Islet precursor cell (in vitro differentiated cells): ENCODE results near the gene FRMD4B.

Experiments
- DNase-seq: peaks from one replicate; pipeline ENCODE4 v3.0.0-alpha.2; 2018

Gene FRMD4B

GRCh38 chr3:69403454-69403853 lies 17.6 kb upstream of the FRMD4B start:
- DNase-seq: no peak

GRCh38 chr3:69400683-69401082 lies 14.8 kb upstream of the FRMD4B start:
- no peak for DNase-seq

DNA sequence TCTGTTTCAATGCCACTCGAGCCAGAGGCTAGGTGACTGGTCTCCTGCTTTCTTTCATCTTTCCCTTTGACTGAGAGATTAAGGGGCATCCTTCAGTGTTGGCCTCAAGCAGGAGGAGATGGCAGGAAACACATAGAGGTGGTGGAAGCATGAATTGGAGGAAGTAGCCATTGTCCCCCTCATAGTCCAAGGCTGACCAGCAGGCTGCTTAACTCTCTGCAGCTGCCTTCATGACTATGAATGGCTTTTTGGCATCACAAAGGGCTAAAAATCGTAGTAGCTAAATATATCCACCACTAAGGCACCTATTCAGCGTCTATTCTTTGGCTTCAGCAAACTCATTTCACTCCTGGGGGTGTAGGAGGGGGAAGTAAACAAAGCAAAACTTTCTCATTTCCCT lies 7.0 kb upstream of the FRMD4B start:
- no peak for DNase-seq

DNA sequence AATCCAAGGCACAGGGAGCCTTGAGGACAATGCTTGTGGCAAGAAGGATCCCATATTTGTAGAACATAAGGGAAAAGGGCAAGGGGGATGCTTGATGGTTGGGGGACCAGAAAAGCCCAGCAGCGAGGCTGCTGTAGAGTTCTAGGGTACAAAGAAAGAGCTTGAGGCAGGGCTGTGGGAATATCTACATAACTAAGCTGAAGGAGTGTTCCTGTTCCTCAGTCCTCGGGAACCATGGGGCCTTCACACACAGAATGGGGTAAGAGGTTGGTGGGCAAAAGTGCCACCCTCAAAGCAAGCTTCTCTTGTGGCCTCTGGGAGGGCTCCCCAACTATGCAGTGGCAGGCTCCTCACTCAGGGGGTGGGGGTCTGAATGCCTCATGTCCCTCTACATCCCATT lies 6.5 kb upstream of the FRMD4B start:
- no peak for DNase-seq

DNA sequence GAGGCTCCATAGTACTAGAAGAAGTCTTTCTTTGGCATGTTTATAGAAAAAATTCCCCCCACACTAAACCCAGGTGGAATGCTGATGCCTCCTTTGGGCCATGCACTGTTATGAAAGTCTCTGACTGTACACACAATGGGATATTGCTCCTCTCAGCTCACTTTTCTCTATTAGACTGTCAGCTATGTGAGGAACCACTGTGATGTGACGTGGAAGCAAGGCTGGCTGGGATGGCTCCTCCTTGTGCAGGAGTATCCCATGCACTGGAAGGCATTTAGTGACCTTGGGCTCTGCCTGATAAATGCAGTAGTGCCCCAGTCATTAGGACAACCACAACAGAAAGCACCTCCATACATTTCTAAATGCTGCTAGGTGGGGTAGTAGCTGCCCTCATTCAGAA lies 5.7 kb upstream of the FRMD4B start:
- DNase-seq: peak; percentile 73

DNA sequence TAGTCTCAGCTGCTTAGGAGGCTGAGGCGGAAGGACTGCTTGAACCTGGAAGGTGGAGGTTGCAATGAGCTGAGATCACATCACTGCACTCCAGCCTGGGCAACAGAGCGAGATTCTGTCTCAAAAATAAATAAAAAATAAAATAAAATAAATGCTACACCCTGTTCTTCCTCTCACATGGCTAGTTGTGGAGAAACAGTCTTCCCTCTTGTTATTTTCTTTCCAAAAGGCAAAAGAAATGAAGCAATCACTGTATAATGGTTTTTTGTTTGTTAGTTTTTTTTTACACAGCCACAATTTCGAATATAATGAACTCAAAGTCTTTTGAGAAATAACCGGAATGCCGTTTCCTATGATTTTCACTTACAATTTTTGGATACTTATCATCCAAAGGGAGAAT lies 4.9 kb upstream of the FRMD4B start:
- no peak for DNase-seq

DNA sequence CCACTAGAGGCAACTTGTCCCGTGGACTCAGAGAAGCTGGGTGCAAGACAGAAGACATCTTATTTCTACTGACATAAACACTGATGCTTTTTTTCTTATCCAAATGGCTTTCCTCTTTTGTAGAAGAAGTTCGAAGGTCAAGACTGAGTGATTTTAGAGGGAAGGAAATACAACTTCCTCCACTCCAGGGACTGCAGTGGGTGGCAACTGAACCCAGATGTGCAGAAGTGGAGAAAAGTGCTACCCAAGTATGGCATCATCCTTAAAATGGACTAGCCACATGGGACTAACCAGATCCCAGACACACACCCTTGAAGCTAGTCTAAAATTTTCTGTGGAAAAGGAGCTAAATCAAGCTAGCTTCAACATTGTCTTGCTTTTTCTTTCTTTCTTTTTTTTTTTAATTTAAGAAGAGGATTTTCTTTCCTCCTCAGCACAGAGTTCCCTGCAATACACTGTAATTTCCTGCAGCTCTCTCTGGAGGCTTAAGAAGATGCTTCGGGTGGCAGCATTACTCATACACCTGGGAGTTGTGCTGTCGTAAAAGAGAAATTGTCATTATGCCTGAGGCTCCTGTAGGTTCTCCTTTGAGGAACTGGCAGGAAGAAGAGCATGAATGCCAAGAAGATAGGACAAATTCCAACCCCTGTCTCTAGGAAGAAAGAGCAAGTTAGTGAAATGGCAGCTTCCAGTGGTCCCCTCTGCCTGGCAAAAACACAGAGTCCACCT lies 3.8 kb upstream of the FRMD4B start:
- DNase-seq: peak; percentile 76

GRCh38 chr3:69388241-69388640 lies 2.4 kb upstream of the FRMD4B start:
- DNase-seq: no peak

DNA sequence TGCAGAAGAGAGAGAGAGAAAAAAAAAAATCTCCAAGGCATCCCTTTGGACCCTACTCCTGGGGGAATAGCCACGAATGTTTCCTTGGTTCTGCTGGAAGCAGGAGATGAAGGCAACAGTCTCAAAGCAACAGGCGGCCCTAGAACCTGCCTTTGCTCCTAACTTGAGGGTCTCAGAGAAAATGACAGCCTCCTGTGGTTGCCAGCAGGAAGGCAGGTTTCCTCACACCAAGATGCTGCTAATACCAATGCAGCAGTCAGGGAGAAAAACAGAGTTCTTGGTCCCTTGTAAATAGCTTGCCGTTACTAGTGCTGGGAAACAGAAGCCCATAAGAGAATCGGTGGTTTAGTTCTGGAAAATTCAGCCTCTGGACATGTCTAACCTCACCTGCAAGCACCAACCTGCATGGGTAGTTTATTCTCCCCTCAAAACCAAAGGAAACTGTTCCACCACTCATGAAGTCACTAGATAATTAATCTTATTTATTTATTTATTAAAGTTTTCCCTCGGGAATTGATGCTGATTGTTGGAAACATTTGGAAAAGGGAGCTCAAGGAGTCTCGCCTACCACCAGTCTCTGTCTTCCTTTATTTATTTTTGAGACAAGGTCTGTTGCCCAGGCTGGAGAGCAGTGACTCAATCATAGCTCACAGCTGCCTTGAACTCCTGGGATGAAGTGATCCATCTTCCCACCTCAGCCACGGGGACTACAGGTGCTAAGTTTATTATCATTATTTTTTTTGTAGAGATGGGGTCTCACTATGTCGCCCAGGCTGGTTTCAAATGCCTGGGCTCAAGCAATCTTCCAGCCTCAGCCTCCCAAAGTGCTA lies 883 bp upstream of the FRMD4B start:
- DNase-seq: no peak

DNA sequence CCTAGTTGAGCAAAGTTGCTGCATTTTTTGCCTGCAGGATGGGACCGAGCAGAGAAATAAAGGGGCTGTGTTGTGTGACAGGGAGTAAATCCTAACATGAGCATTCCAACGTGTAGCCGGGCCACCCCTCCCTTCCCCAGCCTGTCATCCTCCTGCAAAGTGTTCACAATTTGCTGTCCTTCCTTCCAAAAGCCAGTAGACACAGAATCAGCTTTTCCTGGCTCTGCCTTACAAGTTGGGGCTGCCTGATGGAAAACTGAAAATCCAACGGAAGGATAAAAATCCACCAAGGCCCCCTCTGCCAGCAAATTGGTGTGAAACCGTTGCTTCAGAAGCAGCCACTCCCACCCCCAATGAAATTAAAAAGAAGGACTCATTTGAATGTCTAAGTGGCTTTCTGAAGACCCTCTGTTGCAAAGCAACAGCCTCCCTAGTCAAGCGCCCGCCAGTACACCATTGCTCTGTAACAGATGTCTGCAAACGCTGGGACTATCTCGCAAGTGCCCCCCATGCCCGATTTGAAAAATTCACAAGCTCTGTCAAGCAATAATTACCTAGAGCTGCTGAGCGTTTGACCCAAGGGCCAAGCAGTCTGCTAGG lies 665 bp downstream of the FRMD4B start:
- DNase-seq: peak; percentile 59

GRCh38 chr3:69384326-69384725 lies 1.6 kb downstream of the FRMD4B start:
- no peak for DNase-seq

DNA sequence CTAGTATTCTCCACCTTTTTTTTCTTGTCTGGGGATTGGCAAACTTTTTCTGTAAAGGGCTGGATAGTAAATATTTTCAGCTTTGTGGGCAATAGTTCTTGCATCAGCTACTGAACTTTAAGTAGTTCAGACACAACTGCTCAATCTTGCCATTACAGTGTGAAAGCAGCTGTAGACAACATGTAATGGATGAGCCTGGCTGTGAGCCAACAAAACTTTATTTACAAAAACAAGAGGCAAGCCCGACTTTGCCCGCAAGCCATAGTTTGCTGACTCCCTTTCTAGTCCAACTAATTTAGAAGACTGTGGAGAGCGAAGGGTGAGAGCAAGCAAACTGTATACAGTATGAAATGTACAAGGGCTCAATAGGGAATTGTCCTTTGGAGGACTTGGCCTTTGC lies 6.2 kb downstream of the FRMD4B start:
- no peak for DNase-seq

DNA sequence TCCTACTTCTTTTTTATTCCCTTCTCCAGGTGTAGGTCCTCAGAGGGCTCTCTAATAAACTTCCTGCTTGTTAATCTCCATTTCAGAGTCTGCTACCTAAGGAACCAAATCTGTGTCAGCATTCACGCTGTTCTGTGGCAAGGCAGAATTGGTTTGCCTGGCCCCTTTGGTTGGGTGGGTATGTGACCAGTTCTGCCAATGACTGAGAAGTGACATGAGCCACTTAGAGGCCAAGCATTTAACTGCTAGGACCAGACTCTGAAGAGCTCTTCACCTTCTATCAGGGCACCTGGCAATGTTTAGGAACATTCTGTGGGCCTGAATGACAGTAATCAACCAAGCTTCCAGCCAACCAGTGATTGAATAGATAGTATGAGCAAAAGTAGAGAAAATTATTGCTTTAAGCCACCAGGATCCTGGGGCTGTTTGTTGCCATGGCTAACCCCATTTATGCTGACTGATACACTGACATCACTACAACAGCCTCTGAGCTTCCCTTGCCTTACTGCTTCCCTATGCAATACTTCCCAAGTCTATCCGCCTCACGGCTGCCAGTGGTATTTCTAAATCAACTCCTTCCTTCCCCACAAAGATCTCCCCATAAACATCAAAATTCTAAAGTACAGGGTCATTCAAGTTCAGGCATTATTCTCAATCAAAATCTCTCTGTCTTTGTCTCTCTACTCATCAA lies 7.6 kb downstream of the FRMD4B start:
- DNase-seq: no peak

GRCh38 chr3:69377262-69377661 lies 8.6 kb downstream of the FRMD4B start:
- no peak for DNase-seq

DNA sequence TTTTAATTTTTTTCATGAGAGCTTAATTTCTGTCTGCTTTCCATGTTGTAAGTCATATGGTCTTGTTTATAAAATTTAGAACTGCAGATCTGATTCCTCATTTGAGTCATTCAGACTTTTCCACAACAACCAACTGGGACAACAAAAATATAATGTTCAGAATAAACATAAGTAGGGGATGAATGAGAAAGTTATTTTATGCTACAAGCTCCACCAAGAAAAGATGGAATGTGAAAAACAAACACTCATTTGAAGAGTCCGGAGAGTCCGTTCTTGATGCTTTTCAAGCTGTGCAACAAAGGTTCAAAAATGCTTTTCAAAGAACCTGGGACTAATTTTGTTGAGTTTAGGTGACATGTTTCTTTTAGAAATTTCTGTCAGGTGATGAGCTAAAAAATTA lies 9.2 kb downstream of the FRMD4B start:
- DNase-seq: no peak

- DNase-seq: no peak
These were observed 14.1 kb downstream of the FRMD4B start for GRCh38 chr3:69371816-69372215.

- DNase-seq: no peak
These were observed 15.0 kb downstream of the FRMD4B start for GRCh38 chr3:69370901-69371301.

DNA sequence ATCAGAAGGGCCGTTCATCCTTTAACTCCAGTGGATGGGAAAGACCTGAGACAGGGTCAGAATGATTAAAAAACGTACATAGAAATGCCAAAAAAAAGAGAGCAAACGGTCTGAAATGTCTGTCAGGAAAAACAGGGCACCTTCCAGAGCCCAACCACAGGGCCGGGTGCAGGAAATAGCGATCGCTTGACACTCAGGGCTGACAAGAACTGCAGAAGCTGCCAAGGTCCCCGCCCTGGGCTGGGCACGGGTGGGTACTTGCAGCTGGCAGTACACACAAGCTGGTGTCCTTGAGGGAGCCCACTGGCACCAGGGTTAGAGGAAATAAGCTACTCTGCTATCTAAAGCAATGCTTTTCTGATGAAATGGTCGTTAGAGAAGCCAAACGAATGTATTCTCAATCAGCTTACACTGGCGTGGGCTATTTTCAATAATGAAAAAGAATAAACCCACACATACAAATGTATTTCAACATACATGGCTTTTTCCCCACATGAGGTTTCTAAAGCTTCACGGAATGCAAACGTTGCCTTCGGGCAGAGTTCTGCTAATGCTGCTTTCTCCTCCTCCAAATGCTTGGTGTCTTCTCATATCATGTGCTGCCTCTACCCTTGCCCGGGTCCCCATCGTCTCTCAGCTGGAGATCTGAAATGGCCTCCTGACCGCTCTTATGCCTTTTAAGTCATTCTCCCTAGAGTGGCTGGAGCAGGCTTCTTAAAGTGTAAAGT lies 15.6 kb downstream of the FRMD4B start:
- DNase-seq: no peak

DNA sequence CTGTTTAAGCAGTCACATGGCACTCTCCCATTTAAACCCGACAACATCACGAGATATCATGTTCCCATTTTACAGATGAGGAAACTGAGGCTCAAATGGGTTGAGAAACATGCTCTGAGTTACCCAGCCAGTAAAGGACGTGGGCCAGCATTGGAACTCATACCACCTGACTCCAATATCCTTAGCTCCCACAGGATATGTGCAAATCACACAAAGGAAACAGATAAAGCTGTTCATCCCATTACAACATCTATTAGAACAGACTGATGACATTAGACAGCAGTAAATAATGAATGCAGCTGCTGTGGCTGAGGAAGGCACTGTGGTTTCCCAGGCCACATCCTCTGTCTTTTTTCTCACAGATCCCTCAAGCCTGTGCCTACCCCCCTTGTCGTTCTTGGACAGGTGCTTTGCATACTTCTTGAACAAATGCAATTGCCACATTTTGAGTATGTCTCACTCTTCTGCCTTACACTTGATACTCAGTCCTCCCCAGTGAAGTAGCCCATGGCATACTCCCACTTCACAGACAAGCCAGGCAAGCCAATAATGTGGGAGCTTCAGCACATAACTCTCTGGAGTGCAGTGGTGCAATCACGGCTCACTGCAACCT lies 17.7 kb downstream of the FRMD4B start:
- DNase-seq: no peak

DNA sequence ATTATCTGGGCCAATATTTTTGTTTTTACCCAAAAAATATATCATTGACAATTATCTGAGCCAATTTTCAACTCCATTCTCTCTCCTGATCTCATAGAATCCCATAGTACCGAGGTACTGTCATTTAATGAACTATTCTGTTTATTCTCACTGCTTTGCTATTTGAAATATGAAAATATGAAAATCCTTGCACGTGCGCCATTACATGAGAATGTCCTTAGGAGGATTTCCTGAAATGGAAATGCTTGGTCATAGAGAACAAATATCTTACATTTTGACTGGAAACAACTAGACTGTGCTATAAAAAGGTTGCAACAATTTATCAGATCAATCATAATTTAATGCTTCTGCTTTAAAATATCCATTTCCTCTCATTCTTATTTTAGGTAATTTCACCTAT lies 18.3 kb downstream of the FRMD4B start:
- DNase-seq: no peak

DNA sequence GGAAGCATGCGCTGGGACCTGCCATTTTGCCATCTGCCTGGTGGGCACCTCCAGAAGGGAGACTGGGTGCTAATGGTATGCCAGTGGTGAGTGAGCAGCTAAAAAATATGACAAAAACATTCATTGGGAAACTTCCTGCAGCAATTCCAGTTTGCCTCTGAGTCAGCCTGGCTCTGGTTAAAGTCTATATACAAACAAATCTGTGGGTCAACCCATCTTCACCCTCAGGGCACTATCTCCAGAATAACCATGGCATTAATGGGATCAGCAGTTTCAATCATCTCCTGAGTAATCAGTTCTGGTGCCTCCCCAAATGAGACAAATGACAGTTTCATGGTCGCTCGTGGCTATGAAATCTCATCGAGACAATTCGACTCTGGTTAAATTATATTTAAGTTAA lies 21.5 kb downstream of the FRMD4B start:
- no peak for DNase-seq

GRCh38 chr3:69360690-69361089 lies 25.2 kb downstream of the FRMD4B start:
- DNase-seq: no peak
